A549 (cell line): ENCODE results near the gene PROB1. TPM values are rescaled to one million over a fixed set of nuclear protein-coding genes. Genes with fewer than 3 reads are reported as not detected.

Experiments used
- ATAC-seq, 2 experiments: fragments of 200-7000 bp in 1 of 2; fragments of >200 bp in 1 of 2; cut with Nextera tagmentation in 1 of 2; cut with Tn5 transposase in 1 of 2; 3 replicates each; pipeline versions ENCODE4 v1.8.0 to v1.9.1; 2018 to 2020; ENCODE audit warnings: mild to moderate bottlenecking in 1 of 2, moderate library complexity in 1 of 2
- CTCF ChIA-PET: fragments of 300-600 bp; sonication (Branson Sonifier 250); formaldehyde crosslinking; extraction: SDS; loops from one replicate; lab custom pipeline; 2021; ENCODE audit warnings: antibody characterized with exemption, inconsistent platforms; lab: Yijun Ruan, JAX
- POLR2A ChIA-PET: fragments of 350-600 bp; formaldehyde crosslinking; extraction: SDS; loops from one replicate; lab custom pipeline; 2021; ENCODE audit warnings: antibody characterized with exemption, inconsistent platforms; lab: Yijun Ruan, JAX
- DNase-seq, 2 experiments: peaks; one replicate each; pipeline versions ENCODE4 v3.0.0 to v3.0.0-alpha.2; 2011 to 2016; ENCODE audit warnings: low read depth in 1 of 2, low spot score in 1 of 2
- FAIRE-seq: peaks from 2 replicates; lab custom pipeline; 2011; peaks lifted over from hg19 to GRCh38; lab: Jason Lieb, UNC
- H3K27ac ChIP-seq, 2 experiments: fragments of >200 bp; sonication (Bioruptor Twin); formaldehyde crosslinking; 3 replicates each; pipeline ENCODE4 v1.5.1; 2016 to 2017
- H3K4me1 ChIP-seq: fragments of >200 bp; sonication (Bioruptor Twin); formaldehyde crosslinking; 3 replicates; pipeline ENCODE4 v1.6.1; 2016
- H3K4me2 ChIP-seq: fragments of >200 bp; sonication (Bioruptor Twin); formaldehyde crosslinking; 3 replicates; pipeline ENCODE4 v1.6.1; 2016
- H3K4me3 ChIP-seq: fragments of >200 bp; sonication (Bioruptor Twin); formaldehyde crosslinking; 3 replicates; pipeline ENCODE4 v1.5.1; 2016
- H3K9me3 ChIP-seq: fragments of >200 bp; sonication (Bioruptor Twin); formaldehyde crosslinking; 3 replicates; pipeline ENCODE4 v1.6.1; 2016
- BHLHE40 ChIP-seq: IDR thresholded peaks from 2 replicates; pipeline ENCODE4 v1.6.1; 2012; ENCODE audit warnings: low read depth, low read length, inconsistent platforms
- CHD4 ChIP-seq: fragments of 200-600 bp; sonication (generic); IDR thresholded peaks from 2 replicates; pipeline ENCODE4 v1.6.1; 2016; ENCODE audit warnings: antibody characterized with exemption, mild to moderate bottlenecking, borderline replicate concordance
- CTCF ChIP-seq: fragments of >200 bp; sonication (Bioruptor Twin); formaldehyde crosslinking; IDR thresholded peaks from 3 replicates; pipeline ENCODE4 v1.5.1; 2016
- EHF ChIP-seq: fragments of 250-450 bp; sonication (Bioruptor Pico); IDR thresholded peaks from 2 replicates; pipeline ENCODE4 v1.5.0; 2020; ENCODE audit warnings: mild to moderate bottlenecking
- ESRRA ChIP-seq: fragments of 150-350 bp; IDR thresholded peaks from 2 replicates; pipeline ENCODE4 v1.6.1; 2014; ENCODE audit warnings: mild to moderate bottlenecking, low read length, borderline replicate concordance
- FOSB ChIP-seq: fragments of 250-450 bp; sonication (Bioruptor Pico); IDR thresholded peaks from 2 replicates; pipeline ENCODE4 v1.5.0; 2020; ENCODE audit warnings: mild to moderate bottlenecking, moderate library complexity
- HEYL ChIP-seq: fragments of 250-450 bp; sonication (Bioruptor Pico); IDR thresholded peaks from 2 replicates; pipeline ENCODE4 v1.8.0; 2021; ENCODE audit warnings: mild to moderate bottlenecking, moderate library complexity
- HMGXB4 ChIP-seq: fragments of 250-450 bp; sonication (Bioruptor Pico); IDR thresholded peaks from 2 replicates; pipeline ENCODE4 v1.5.0; 2021; ENCODE audit warnings: mild to moderate bottlenecking, moderate library complexity, borderline replicate concordance
- HOXB13 ChIP-seq: fragments of 250-450 bp; sonication (Bioruptor Pico); IDR thresholded peaks from 2 replicates; pipeline ENCODE4 v1.5.0; 2020; ENCODE audit warnings: low read depth, mild to moderate bottlenecking, moderate library complexity
- HOXB5 ChIP-seq: fragments of 250-450 bp; sonication (Bioruptor Pico); IDR thresholded peaks from 2 replicates; pipeline ENCODE4 v1.5.0; 2020; ENCODE audit warnings: mild to moderate bottlenecking, moderate library complexity
- MAFK ChIP-seq: fragments of 450-650 bp; IDR thresholded peaks from 2 replicates; pipeline ENCODE4 v1.6.1; 2014; ENCODE audit not compliant: partially characterized antibody
- MYC ChIP-seq: IDR thresholded peaks from 2 replicates; pipeline ENCODE4 v1.6.1; 2012; ENCODE audit warnings: mild to moderate bottlenecking, inconsistent platforms, low read length, improper control_type of control experiment, borderline replicate concordance
- NPAS2 ChIP-seq: fragments of 250-450 bp; sonication (Bioruptor Pico); IDR thresholded peaks from 2 replicates; pipeline ENCODE4 v1.8.0; 2022; ENCODE audit warnings: mild to moderate bottlenecking, moderate library complexity, borderline replicate concordance
- NR3C1 ChIP-seq: fragments of >200 bp; sonication (Bioruptor Twin); formaldehyde crosslinking; IDR thresholded peaks from 3 replicates; pipeline ENCODE4 v1.6.1; 2017
- PBX3 ChIP-seq: IDR thresholded peaks from 2 replicates; pipeline ENCODE4 v1.6.1; 2012
- POLR2AphosphoS2 ChIP-seq: conservative IDR thresholded peaks from 2 replicates; pipeline ENCODE4 v1.6.1; 2012; ENCODE audit warnings: low read length, improper control_type of control experiment, inconsistent platforms
- SREBF2 ChIP-seq: fragments of 450-650 bp; IDR thresholded peaks from 2 replicates; pipeline ENCODE4 v1.6.1; 2014; ENCODE audit warnings: mild to moderate bottlenecking, moderate library complexity
- TFCP2L1 ChIP-seq: fragments of 250-450 bp; sonication (Bioruptor Pico); IDR thresholded peaks from 2 replicates; pipeline ENCODE4 v1.5.0; 2021; ENCODE audit warnings: mild to moderate bottlenecking
- ZNF302 ChIP-seq: fragments of 250-450 bp; sonication (Bioruptor Pico); IDR thresholded peaks from 2 replicates; pipeline ENCODE4 v1.9.0; 2021; ENCODE audit warnings: inconsistent platforms, mild to moderate bottlenecking, moderate library complexity
- WGBS: methylation state at CpG from one replicate; pipeline ENCODE4 v1.1.6; 2017; ENCODE audit errors: missing lambda C conversion rate; 5-methylcytosine and 5-hydroxymethylcytosine counted together
- polyA plus RNA-seq, 4 experiments: library from polyadenylated mRNA; depleted of rRNA in 3 of 4; stranded (reverse); fragments of >200 nt; fragmentation: RNase III in 1 of 4; extraction: RNeasy Plus Mini Kit Qiagen cat#74134 plus additional on column Dnase treatment in 1 of 4; gene quantifications; 2 replicates in 3 of 4; 3 replicates in 1 of 4; pipeline ENCODE4 v1.2.3, GENCODE V29; 2011 to 2017

PROB1 gene
- polyA plus RNA-seq, 2 of the 4 experiments (the other 2 are of a cell fraction), result 0.23 to 0.48 TPM

- ChIA-PET CTCF (interaction anchor here (1.5 kb wide), 1 partner anchor 13 kb away, joined by 3 read pairs; no protein-coding TSS in a partner anchor), POLR2A (no interaction called here)
- ATAC-seq (no peak), FAIRE-seq (no peak), DNase-seq (no peak)
- TF ChIP-seq ZNF302 (CRISPR knock-in tag), result no peak
- TF ChIP-seq PBX3, result no peak
- TF ChIP-seq EHF (CRISPR knock-in tag), result no peak
- TF ChIP-seq HMGXB4 (CRISPR knock-in tag), result no peak
- no peak for TF ChIP-seq HOXB5
- TF ChIP-seq CTCF, result no peak
- TF ChIP-seq NPAS2 (CRISPR knock-in tag), result no peak
- no peak for TF ChIP-seq SREBF2
- no peak for TF ChIP-seq BHLHE40
- no peak for TF ChIP-seq NR3C1
- TF ChIP-seq ESRRA, result no peak
- no peak for TF ChIP-seq CHD4
- no peak for TF ChIP-seq MAFK
- no peak overlapping the region for H3K4me2 ChIP-seq
- no peak overlapping the region for H3K27ac ChIP-seq
- 95% methylated on average over 20 of the region's 62 CpGs for WGBS
- H3K4me3 ChIP-seq, result no peak overlapping the region
- H3K9me3 ChIP-seq, result no peaks in the 10 kb centered on the region
- H3K4me1 ChIP-seq, result peaks cover 38% of the 10 kb centered on the region
Observed at GRCh38 chr5:139394123-139394653, 716 bp downstream of the PROB1 start.

GRCh38 chr5:139393497-139394122 lies 1.3 kb downstream of the PROB1 start:
- ATAC-seq, result no peak
- POLR2A ChIA-PET, result interaction anchor here (3.1 kb wide), 1 partner anchor 52 kb away, joined by 18 read pairs; the partner anchor contains the start of gene PAIP2
- Histone ChIP-seq H3K4me3 (no peak overlapping the region), H3K4me1 (peaks cover 42% of the 10 kb centered on the region), H3K27ac (no peak overlapping the region), H3K4me2 (no peak overlapping the region), H3K9me3 (no peaks in the 10 kb centered on the region)
- TF ChIP-seq HEYL (no peak), TFCP2L1 (no peak), BHLHE40 (no peak), FOSB (no peak), EHF (CRISPR knock-in tag) (no peak), NPAS2 (CRISPR knock-in tag) (no peak), POLR2AphosphoS2 (no peak), MAFK (no peak), HOXB13 (CRISPR knock-in tag) (no peak), SREBF2 (no peak), MYC (no peak)
- no peak for DNase-seq
- CTCF ChIA-PET, result interaction anchor here (0.6 to 1.7 kb wide), 2 partner anchors 8 to 57 kb away, joined by 3 to 5 read pairs; no protein-coding TSS in a partner anchor
- 94% methylated on average over 49 of the region's 49 CpGs for WGBS
- no peak for FAIRE-seq
